H7 (cell line): ENCODE results near the gene ZSWIM5. TPM values are rescaled to one million over a fixed set of nuclear protein-coding genes. Genes with fewer than 3 reads are reported as not detected.
"Not testable (repeated sequence)": the region's sequence is repeated elsewhere in the genome, so short reads cannot be mapped to it uniquely, and the experiment has no call there.

ENCODE experiments used
- DNase-seq: peaks from one replicate; pipeline ENCODE4 v3.0.0; 2012
- H3K27me3 ChIP-seq: 2 replicates; pipeline ENCODE4 v1.6.0; 2011; ENCODE audit warnings: mild to moderate bottlenecking, low read length; ENCODE audit not compliant: control insufficient read depth, insufficient read depth
- H3K36me3 ChIP-seq: replicated peaks from 2 replicates; pipeline ENCODE4 v1.5.1; 2011; ENCODE audit warnings: low read length; ENCODE audit not compliant: control insufficient read depth, insufficient read depth
- H3K4me3 ChIP-seq: 2 replicates; pipeline ENCODE4 v1.5.1; 2011; ENCODE audit warnings: low read depth, mild to moderate bottlenecking, control low read depth, low read length, moderate library complexity; ENCODE audit not compliant: insufficient read depth
- total RNA-seq: library from RNA; depleted of rRNA; stranded (reverse); fragments of >200 nt; shearing (Covaris generic); gene quantifications from 2 replicates; pipeline ENCODE4 v1.2.3, GENCODE V29; 2014; rRNA removed

Gene ZSWIM5
- total RNA-seq, 1 experiment from 2014 or later: 4.7 TPM

- DNase-seq: peak; percentile 16
- Histone ChIP-seq H3K27me3 (no peaks in the 10 kb centered on the region), H3K4me3 (peak overlapping the region; percentile 98), H3K36me3 (peaks cover under 1% of the 10 kb centered on the region; the same call in 1 of the 2 replicates)
These were observed 220.6 kb downstream of the ZSWIM5 start for GRCh38 chr1:44985747-44986359.

GRCh38 chr1:44977372-44977771 lies 229.0 kb downstream of the ZSWIM5 start:
- not testable (repeated sequence) for H3K4me3 ChIP-seq, DNase-seq, H3K36me3 ChIP-seq, H3K27me3 ChIP-seq

- peaks cover 4% of the 10 kb centered on the region for H3K36me3 ChIP-seq
- no peak overlapping the region for H3K4me3 ChIP-seq
- no peaks in the 10 kb centered on the region for H3K27me3 ChIP-seq
- DNase-seq: no peak
These were observed 230.2 kb downstream of the ZSWIM5 start for GRCh38 chr1:44976252-44976651.

- Histone ChIP-seq H3K36me3 (peaks cover 3% of the 10 kb centered on the region; the same call in 1 of the 2 replicates), H3K4me3 (no peak overlapping the region), H3K27me3 (no peaks in the 10 kb centered on the region)
- no peak for DNase-seq
These were observed 232.8 kb downstream of the ZSWIM5 start for GRCh38 chr1:44973645-44974044.

GRCh38 chr1:44970317-44970716 lies 236.1 kb downstream of the ZSWIM5 start:
- no peak overlapping the region for H3K4me3 ChIP-seq
- H3K36me3 ChIP-seq: peaks cover 2% of the 10 kb centered on the region; the same call in 1 of the 2 replicates
- no peaks in the 10 kb centered on the region for H3K27me3 ChIP-seq
- no peak for DNase-seq

Other genes starting within 250 kb of the ZSWIM5 start
- gene EIF2B3, start 220.0 kb downstream of the ZSWIM5 start, total RNA-seq: 56.8 and 60.1 TPM in 2 replicates
- gene HECTD3, start 195.3 kb downstream of the ZSWIM5 start, total RNA-seq: 45.3 and 53.1 TPM in 2 replicates
- gene UROD, start 194.4 kb downstream of the ZSWIM5 start, total RNA-seq: 257 and 408 TPM in 2 replicates
- gene HPDL, start 120.3 kb upstream of the ZSWIM5 start, total RNA-seq: 87.5 and 134 TPM in 2 replicates
- 17.0 and 20.2 TPM in 2 replicates for gene TOE1, start 133.6 kb upstream of the ZSWIM5 start, total RNA-seq
- gene MUTYH, start 133.8 kb upstream of the ZSWIM5 start, total RNA-seq: 124 and 126 TPM in 2 replicates